Measurements from ENCODE around the gene RPL10.

- no peak for TF ChIP-seq CTCF (conservative IDR thresholded peaks at IDR 0.05)
- no peak for TF ChIP-seq EZH2 (IDR thresholded peaks at IDR 0.05; ENCODE audit: low read depth)
Observed at GRCh38 chrX:154380787-154381186, 17.4 kb upstream of the RPL10 start.
